ENCODE data around the gene CAB39L. TPM values are rescaled to one million over a fixed set of nuclear protein-coding genes. Genes with fewer than 3 reads are reported as not detected.
A peak's percentile ranks its signal among the peaks of the same experiment; 100 is the strongest.

CAB39L gene
- total RNA-seq, 2 donors from 2014 or later = 6.1 to 14.5 TPM

DNA sequence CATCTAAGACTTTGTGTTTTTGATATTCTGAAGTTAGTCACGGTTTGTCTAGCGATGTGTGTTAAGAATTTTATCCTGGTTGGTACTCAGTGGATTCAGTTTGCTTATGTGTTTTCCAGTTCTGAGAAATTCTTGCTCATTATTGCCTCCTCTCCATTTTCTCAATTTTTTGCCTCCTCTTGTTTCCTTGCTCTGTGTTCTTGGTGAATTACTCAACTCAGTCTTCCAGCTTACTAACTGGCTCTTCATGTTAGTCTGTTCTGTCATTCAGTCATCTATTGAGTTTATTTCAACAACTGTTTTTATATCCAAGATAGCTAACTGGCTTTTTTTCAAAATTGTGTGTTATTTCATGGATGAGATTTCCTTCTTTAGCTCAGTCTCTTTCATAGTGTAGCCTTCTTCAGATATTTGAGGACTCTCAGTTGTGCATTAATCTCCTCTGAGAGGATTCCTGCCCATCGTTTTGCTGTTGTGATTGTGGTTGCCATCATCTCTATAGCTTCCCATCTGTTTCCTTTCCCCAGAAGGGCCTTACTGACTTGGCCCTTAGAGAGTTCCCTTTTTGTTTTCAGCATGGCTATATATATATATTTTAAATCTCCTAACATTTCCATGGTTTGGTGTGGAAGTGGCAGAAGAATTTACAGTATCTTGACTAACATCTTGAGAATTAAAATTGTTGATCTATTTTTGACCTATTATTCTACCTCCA, 6.4 kb upstream of the CAB39L start:
- H3K4me1 ChIP-seq = no peaks in the 10 kb centered on the region

DNA sequence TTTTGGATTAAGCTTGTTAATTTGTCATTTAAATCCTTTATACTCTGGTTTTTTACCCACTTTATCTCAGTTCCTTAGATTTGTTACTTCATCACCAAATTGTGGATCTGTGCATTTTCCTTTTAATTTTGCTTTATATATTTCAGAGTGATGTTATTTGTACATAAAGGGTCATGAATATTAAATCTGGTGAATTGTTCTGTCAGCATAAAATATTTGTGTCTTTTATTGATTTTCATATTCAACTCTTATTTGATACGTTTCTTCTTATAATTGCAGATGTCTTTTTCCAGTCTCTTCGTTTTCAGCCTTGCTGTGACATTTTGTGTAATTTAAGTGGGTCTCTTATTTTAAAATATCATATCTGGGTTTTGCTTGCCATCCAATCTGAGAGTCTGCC, 4.9 kb upstream of the CAB39L start:
- no peak overlapping the region for H3K27ac ChIP-seq
- H3K9me3 ChIP-seq = no peaks in the 10 kb centered on the region
- intact Hi-C loops (cut with DNase I) = loop anchor here (10.0 kb wide), 2 partner anchors 46 to 136 kb away; partner anchors contain the start of genes PHF11 and RCBTB1
- no peaks in the 10 kb centered on the region for H3K27me3 ChIP-seq
- H3K4me3 ChIP-seq = no peak overlapping the region
- no peaks in the 10 kb centered on the region for H3K4me1 ChIP-seq
- DNase-seq = no peak
- TF ChIP-seq, protein P1, sequence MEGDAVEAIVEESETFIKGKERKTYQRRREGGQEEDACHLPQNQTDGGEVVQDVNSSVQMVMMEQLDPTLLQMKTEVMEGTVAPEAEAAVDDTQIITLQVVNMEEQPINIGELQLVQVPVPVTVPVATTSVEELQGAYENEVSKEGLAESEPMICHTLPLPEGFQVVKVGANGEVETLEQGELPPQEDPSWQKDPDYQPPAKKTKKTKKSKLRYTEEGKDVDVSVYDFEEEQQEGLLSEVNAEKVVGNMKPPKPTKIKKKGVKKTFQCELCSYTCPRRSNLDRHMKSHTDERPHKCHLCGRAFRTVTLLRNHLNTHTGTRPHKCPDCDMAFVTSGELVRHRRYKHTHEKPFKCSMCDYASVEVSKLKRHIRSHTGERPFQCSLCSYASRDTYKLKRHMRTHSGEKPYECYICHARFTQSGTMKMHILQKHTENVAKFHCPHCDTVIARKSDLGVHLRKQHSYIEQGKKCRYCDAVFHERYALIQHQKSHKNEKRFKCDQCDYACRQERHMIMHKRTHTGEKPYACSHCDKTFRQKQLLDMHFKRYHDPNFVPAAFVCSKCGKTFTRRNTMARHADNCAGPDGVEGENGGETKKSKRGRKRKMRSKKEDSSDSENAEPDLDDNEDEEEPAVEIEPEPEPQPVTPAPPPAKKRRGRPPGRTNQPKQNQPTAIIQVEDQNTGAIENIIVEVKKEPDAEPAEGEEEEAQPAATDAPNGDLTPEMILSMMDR (IDR thresholded peaks at IDR 0.05) = no peak
- H3K9ac ChIP-seq (ENCODE audit: low read depth in 2 of 2, low read length in 2 of 2) = no peak overlapping the region
- no peaks in the 10 kb centered on the region for H3K36me3 ChIP-seq

More for the DNA sequence above, 6.4 kb upstream of the CAB39L start:
- Histone ChIP-seq H3K27ac (no peak overlapping the region), H3K9ac (ENCODE audit: low read depth in 2 of 2, low read length in 2 of 2) (no peak overlapping the region), H3K9me3 (no peaks in the 10 kb centered on the region), H3K27me3 (no peaks in the 10 kb centered on the region), H3K36me3 (no peaks in the 10 kb centered on the region), H3K4me3 (no peak overlapping the region)
- TF ChIP-seq, protein P1 (IDR thresholded peaks at IDR 0.05) = no peak
- DNase-seq = no peak
- intact Hi-C loops (cut with DNase I) = no loop called here

DNA sequence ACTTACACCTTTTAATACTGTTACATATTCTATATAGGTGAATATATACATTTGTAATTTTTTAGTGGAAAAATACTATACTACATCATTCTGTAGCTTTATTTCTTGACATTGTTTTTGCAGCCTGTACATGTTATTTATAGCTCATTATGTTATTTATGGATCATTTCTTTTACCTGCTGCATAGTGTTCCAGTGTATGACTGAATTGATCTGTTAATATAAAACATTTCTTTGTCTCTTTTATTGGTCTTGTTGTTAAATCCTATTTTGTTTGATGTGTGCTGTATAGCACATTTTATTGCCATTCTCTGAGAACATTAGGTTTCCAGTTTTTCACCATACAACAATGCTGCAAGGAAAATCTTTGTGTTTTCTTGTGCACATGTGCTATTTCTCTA, 2.6 kb upstream of the CAB39L start:
- H3K27ac ChIP-seq = no peak overlapping the region
- H3K36me3 ChIP-seq = no peaks in the 10 kb centered on the region
- intact Hi-C loops (cut with DNase I) = loop anchor here (10.0 kb wide), 2 partner anchors 48 to 138 kb away; partner anchors contain the start of genes PHF11 and RCBTB1
- no peaks in the 10 kb centered on the region for H3K4me1 ChIP-seq
- DNase-seq = no peak
- H3K9ac ChIP-seq (ENCODE audit: low read depth in 2 of 2, low read length in 2 of 2) = no peak overlapping the region
- no peaks in the 10 kb centered on the region for H3K27me3 ChIP-seq
- TF ChIP-seq, protein P1 (IDR thresholded peaks at IDR 0.05) = no peak
- H3K9me3 ChIP-seq = no peaks in the 10 kb centered on the region
- H3K4me3 ChIP-seq = no peak overlapping the region

DNA sequence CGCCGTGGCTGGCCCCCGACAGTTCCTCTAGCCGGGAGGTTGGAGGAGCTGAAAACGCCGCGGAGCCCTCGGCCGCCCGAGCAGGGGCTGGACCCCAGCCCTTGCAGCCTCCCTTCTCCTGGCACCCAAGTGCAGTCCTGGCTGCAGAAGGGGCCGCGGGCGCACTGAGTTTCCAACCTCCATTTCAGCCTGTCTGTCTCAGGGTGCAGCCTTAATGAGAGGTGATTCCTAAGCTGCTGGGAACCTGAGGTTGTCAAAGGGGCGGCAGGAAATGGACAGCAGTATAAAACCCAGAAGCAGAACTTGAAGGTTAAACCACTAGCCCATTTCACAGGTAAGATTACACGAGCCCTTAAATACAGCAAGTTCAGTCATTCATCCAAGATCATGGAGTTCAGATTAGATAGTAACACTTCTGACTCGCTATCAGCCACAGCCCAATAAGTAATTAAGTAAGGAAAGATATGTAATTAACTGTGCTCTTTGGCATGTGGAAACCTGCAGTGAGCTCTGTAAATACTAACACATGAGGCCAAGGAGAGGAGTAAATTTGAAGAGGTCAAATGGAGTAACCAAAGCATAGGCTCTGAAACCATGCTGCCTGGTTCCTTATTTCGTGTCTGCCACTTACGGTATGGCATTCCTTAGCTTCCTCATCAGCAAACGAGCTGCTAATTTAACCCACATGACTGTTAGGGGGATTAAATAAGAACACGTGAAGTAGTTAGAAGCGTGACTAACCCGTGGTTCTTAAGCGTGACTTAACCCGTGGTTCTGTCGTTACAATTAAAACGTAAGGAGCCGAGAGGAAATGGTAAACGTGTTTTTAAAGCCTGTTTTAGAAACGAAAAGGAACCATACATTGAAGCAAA, 896 bp upstream of the CAB39L start:
- Histone ChIP-seq H3K9ac (ENCODE audit: low read depth in 2 of 2, low read length in 2 of 2) (peak overlapping the region; percentile 82 to 90), H3K36me3 (no peaks in the 10 kb centered on the region), H3K9me3 (no peaks in the 10 kb centered on the region), H3K4me1 (no peaks in the 10 kb centered on the region), H3K27me3 (no peaks in the 10 kb centered on the region), H3K27ac (peak overlapping the region; percentile 98), H3K4me3 (peak overlapping the region; percentile 63)
- TF ChIP-seq, protein P1 (IDR thresholded peaks at IDR 0.05) = no peak
- DNase-seq = peak; percentile 39
- intact Hi-C loops (cut with DNase I) = loop anchor here (10.0 kb wide), 2 partner anchors 50 to 140 kb away; partner anchors contain the start of genes PHF11 and RCBTB1

DNA sequence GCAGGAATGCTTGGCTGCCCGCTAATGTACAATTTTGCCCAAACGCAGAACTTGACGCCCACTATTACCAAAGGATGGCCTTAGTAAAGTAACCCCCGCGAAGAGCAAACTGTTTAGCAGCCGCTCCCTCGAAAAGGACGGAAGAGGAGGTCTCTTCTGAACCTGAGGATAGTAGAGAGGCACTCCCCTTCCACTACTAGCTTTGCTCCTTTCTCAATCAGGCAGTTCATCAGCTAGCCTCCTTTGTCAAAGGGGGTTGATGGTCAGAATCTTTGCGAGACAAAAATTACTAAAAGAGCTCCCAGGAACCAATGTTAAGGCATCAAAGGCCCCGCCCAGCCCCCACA, 534 bp downstream of the CAB39L start:
- intact Hi-C loops (cut with DNase I) = loop anchor here (10.0 kb wide), 2 partner anchors 51 to 141 kb away; partner anchors contain the start of genes PHF11 and RCBTB1
- H3K9me3 ChIP-seq = no peaks in the 10 kb centered on the region

More for the DNA sequence above, 534 bp downstream of the CAB39L start:
- Histone ChIP-seq H3K27ac (peak overlapping the region; percentile 98), H3K27me3 (no peaks in the 10 kb centered on the region), H3K9ac (ENCODE audit: low read depth in 2 of 2, low read length in 2 of 2) (peak overlapping the region; percentile 75 to 84), H3K36me3 (no peaks in the 10 kb centered on the region), H3K4me3 (peak overlapping the region; percentile 63), H3K4me1 (no peaks in the 10 kb centered on the region)
- TF ChIP-seq, protein P1 (IDR thresholded peaks at IDR 0.05) = no peak
- DNase-seq = no peak
